Brain microvascular endothelial cell (primary cell): ENCODE data around the gene MTG1.
"Not testable (repeated sequence)": the region's sequence is repeated elsewhere in the genome, so short reads cannot be mapped to it uniquely, and the experiment has no call there.

ENCODE experiments used
- DNase-seq: peaks from one replicate; pipeline ENCODE4 v3.0.0-alpha.2; 2020
- H3K27ac ChIP-seq: fragments of 250-450 bp; sonication (Bioruptor Pico); 2 replicates; pipeline ENCODE4 v1.5.1; 2020; ENCODE audit warnings: mild to moderate bottlenecking, moderate library complexity
- H3K27me3 ChIP-seq: fragments of 250-450 bp; sonication (Bioruptor Pico); replicated peaks from 2 replicates; pipeline ENCODE4 v1.5.1; 2020; ENCODE audit warnings: mild to moderate bottlenecking
- H3K36me3 ChIP-seq: fragments of 250-450 bp; sonication (Bioruptor Pico); replicated peaks from 2 replicates; pipeline ENCODE4 v1.5.1; 2020; ENCODE audit warnings: mild to moderate bottlenecking
- H3K4me3 ChIP-seq: 2 replicates; pipeline ENCODE4 v1.5.1; 2011; ENCODE audit warnings: low read depth, mild to moderate bottlenecking, control low read depth, low read length, moderate library complexity
- in situ Hi-C: cut with HindIII; loops from 2 replicates; pipeline ENCODE4 v1.10.0; 2017; ENCODE audit warnings: low sequenced_read_pairs, low pct_ligation_motif_present
- TF ChIP-seq, protein P1 (sequence below): IDR thresholded peaks from 2 replicates; pipeline ENCODE4 v1.5.1; 2011; ENCODE audit warnings: low read depth, mild to moderate bottlenecking, moderate library complexity, low read length, control low read depth, inconsistent platforms; ENCODE audit errors: missing control alignments

MTG1 gene

GRCh38 chr10:133412381-133412711 is 18.4 kb downstream of the MTG1 start:
- Histone ChIP-seq H3K4me3 (no peak overlapping the region), H3K36me3 (peaks cover 29% of the 10 kb centered on the region), H3K27me3 (no peaks in the 10 kb centered on the region), H3K27ac (no peak overlapping the region)
- in situ Hi-C loops = no loop called here
- TF ChIP-seq, protein P1, sequence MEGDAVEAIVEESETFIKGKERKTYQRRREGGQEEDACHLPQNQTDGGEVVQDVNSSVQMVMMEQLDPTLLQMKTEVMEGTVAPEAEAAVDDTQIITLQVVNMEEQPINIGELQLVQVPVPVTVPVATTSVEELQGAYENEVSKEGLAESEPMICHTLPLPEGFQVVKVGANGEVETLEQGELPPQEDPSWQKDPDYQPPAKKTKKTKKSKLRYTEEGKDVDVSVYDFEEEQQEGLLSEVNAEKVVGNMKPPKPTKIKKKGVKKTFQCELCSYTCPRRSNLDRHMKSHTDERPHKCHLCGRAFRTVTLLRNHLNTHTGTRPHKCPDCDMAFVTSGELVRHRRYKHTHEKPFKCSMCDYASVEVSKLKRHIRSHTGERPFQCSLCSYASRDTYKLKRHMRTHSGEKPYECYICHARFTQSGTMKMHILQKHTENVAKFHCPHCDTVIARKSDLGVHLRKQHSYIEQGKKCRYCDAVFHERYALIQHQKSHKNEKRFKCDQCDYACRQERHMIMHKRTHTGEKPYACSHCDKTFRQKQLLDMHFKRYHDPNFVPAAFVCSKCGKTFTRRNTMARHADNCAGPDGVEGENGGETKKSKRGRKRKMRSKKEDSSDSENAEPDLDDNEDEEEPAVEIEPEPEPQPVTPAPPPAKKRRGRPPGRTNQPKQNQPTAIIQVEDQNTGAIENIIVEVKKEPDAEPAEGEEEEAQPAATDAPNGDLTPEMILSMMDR = no peak
- no peak for DNase-seq

DNA sequence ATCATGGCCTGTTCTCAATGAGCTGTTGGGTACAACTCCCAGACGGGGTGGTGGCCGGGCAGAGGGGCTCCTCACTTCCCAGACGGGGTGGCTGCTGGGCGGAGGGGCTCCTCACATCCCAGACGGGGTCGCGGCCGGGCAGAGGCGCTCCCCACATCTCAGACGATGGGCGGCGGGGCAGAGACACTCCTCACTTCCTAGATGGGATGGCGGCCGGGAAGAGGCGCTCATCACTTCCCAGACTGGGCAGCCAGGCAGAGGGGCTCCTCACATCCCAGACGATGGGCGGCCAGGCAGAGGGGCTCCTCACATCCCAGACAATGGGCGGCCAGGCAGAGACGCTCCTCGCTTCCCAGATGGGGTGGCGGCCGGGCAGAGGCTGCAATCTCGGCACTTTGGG is 20.4 kb downstream of the MTG1 start:
- H3K36me3 ChIP-seq = peaks cover 36% of the 10 kb centered on the region
- DNase-seq, H3K27ac ChIP-seq, H3K4me3 ChIP-seq, in situ Hi-C loops, H3K27me3 ChIP-seq: not testable (repeated sequence)

GRCh38 chr10:133415752-133416151 is 21.8 kb downstream of the MTG1 start:
- TF ChIP-seq, protein P1 = no peak
- H3K27ac ChIP-seq = no peak overlapping the region
- no peak for DNase-seq
- H3K4me3 ChIP-seq = no peak overlapping the region
- H3K27me3 ChIP-seq = no peaks in the 10 kb centered on the region
- peaks cover 38% of the 10 kb centered on the region for H3K36me3 ChIP-seq
- in situ Hi-C loops = no loop called here

DNA sequence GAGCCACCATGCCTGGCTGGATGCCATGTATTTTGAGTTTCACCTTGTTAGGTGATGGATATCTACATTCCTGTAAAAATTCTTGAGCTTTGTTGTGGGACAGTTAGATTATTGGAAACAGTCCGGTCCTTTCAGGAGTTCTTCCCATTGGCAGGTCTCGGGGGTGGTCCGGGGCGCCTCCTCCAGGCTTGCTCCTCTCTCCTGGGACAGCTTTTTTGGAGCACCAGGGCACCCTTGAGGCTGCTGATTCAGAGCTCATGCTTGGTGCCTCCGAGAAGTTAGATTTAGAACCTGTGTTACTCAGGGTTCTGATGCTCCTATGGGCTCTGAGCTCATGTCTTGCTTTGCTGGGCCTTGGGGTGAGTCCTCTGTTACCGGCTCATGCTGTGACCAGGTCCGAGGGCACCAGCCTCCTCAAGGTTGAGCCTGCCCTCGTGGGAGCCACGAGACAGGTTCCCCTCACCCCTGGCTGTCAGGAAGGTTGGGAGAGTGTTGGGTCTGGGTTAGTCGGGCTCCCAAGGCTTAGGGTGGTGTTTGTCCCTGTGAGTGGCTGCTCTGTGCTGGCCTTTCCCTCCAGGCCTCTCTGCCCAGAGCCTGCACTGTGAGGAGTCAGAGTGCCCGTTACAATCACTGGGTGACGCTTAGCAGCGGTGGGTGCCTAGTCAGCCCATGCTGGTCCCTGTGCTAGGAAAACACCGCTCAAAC is 24.5 kb downstream of the MTG1 start:
- H3K4me3 ChIP-seq = no peak overlapping the region
- in situ Hi-C loops = no loop called here
- no peak for DNase-seq
- TF ChIP-seq, protein P1 = no peak
- H3K27ac ChIP-seq = no peak overlapping the region
- H3K27me3 ChIP-seq = peaks cover 5% of the 10 kb centered on the region
- H3K36me3 ChIP-seq = peaks cover 24% of the 10 kb centered on the region

- H3K4me3 ChIP-seq = no peak overlapping the region
- DNase-seq = no peak
- H3K27me3 ChIP-seq = peaks cover 5% of the 10 kb centered on the region
- in situ Hi-C loops = no loop called here
- peaks cover 24% of the 10 kb centered on the region for H3K36me3 ChIP-seq
- TF ChIP-seq, protein P1 = no peak
- no peak overlapping the region for H3K27ac ChIP-seq
These were observed 25.4 kb downstream of the MTG1 start for GRCh38 chr10:133419211-133419950.

DNA sequence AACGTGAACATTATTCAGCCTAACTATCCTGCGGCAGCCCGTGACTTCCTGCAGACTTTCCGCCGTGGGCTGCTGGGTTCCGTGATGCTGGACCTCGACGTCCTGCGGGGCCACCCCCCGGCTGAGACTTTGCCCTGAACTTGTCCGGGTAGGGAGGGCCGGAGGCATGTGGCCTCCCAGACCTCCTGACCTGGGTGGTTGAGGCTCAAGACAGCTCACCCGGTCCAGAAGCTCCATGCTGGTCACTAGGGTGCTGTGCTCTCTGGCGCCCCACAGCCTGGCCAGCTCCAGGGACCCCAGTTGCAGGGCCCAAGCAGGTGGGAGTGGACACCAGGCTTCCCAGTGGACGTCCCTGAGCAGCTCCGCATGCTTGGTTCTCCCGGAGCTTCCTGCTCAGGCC is 26.1 kb downstream of the MTG1 start:
- Histone ChIP-seq H3K4me3 (no peak overlapping the region), H3K27ac (no peak overlapping the region), H3K27me3 (peaks cover 5% of the 10 kb centered on the region), H3K36me3 (peaks cover 24% of the 10 kb centered on the region)
- TF ChIP-seq, protein P1 = no peak
- in situ Hi-C loops = no loop called here
- no peak for DNase-seq
